K562 (cell line): ENCODE measurements around the gene ECM1. TPM values are rescaled to one million over a fixed set of nuclear protein-coding genes. Genes with fewer than 3 reads are reported as not detected.

ENCODE experiments used
- BRF1 ChIP-seq: IDR thresholded peaks from 3 replicates; pipeline ENCODE4 v1.6.1; 2011; ENCODE audit warnings: borderline replicate concordance, mild to moderate bottlenecking; ENCODE audit not compliant: insufficient read length; ENCODE audit errors: extremely low read depth
- CBFA2T3 ChIP-seq: fragments of 450-650 bp; IDR thresholded peaks from 2 replicates; pipeline ENCODE4 v1.6.1; 2017
- CREB1 ChIP-seq, 2 experiments: sonication (generic) in 1 of 2; formaldehyde crosslinking in 1 of 2; IDR thresholded peaks; 2 replicates each; pipeline versions ENCODE4 v1.6.1 to v1.8.0; 2012 to 2022; ENCODE audit warnings: inconsistent platforms in 1 of 2, mild to moderate bottlenecking in 1 of 2, missing genetic modification reagents in 1 of 2, moderate library complexity in 1 of 2
- DLX4 ChIP-seq: fragments of 250-450 bp; sonication (Bioruptor Pico); IDR thresholded peaks from 2 replicates; pipeline ENCODE4 v1.6.1; 2021; ENCODE audit warnings: mild to moderate bottlenecking
- EGR1 ChIP-seq: fragments of 450-650 bp; conservative IDR thresholded peaks from 2 replicates; pipeline ENCODE4 v1.6.1; 2017; ENCODE audit warnings: mild to moderate bottlenecking
- ELF2 ChIP-seq: fragments of 250-450 bp; sonication (Bioruptor Pico); IDR thresholded peaks from 2 replicates; pipeline ENCODE4 v1.5.0; 2021; ENCODE audit warnings: mild to moderate bottlenecking
- EP300 ChIP-seq: IDR thresholded peaks from 2 replicates; pipeline ENCODE4 v1.6.1; 2012; ENCODE audit warnings: low read length, improper control_type of control experiment
- ETS2 ChIP-seq: IDR thresholded peaks from 2 replicates; pipeline ENCODE4 v1.6.1; 2016; ENCODE audit warnings: borderline replicate concordance, missing genetic modification characterization, mild to moderate bottlenecking, moderate library complexity, missing compliant biosample characterization; ENCODE audit not compliant: poor library complexity, severe bottlenecking
- FIP1L1 ChIP-seq: fragments of 200-400 bp; formaldehyde crosslinking; IDR thresholded peaks from 2 replicates; pipeline ENCODE4 v1.6.1; 2018; ENCODE audit warnings: mild to moderate bottlenecking, low read depth, low read length; ENCODE audit not compliant: poor library complexity, severe bottlenecking
- ILK ChIP-seq: fragments of 450-650 bp; IDR thresholded peaks from 2 replicates; pipeline ENCODE4 v1.6.1; 2016; ENCODE audit warnings: missing genetic modification characterization, low read depth, mild to moderate bottlenecking, missing compliant biosample characterization, moderate library complexity, borderline replicate concordance
- KLF13 ChIP-seq: fragments of 450-650 bp; IDR thresholded peaks from 2 replicates; pipeline ENCODE4 v1.6.1; 2016; ENCODE audit warnings: missing genetic modification characterization, low read depth, mild to moderate bottlenecking, missing compliant biosample characterization, moderate library complexity, borderline replicate concordance
- MAZ ChIP-seq, 2 experiments: fragments of 450-650 bp in 1 of 2; sonication (generic) in 1 of 2; formaldehyde crosslinking; IDR thresholded peaks in 1 of 2; conservative IDR thresholded peaks in 1 of 2; 2 replicates each; pipeline versions ENCODE4 v1.4.0 to v1.5.0; 2020; ENCODE audit warnings: mild to moderate bottlenecking in 1 of 2, missing genetic modification reagents in 1 of 2
- NRF1 ChIP-seq, 2 experiments: fragments of 450-650 bp; IDR thresholded peaks in 1 of 2; conservative IDR thresholded peaks in 1 of 2; 2 replicates each; pipeline ENCODE4 v1.6.1; 2014; ENCODE audit warnings: mild to moderate bottlenecking in 2 of 2
- PHB ChIP-seq: fragments of 250-450 bp; sonication (Bioruptor Pico); IDR thresholded peaks from 2 replicates; pipeline ENCODE4 v1.5.0; 2021
- TFAM ChIP-seq: fragments of 250-450 bp; sonication (Bioruptor Pico); conservative IDR thresholded peaks from 2 replicates; pipeline ENCODE4 v1.5.0; 2021; ENCODE audit warnings: mild to moderate bottlenecking, moderate library complexity
- ZNF316 ChIP-seq: fragments of 450-650 bp; IDR thresholded peaks from 2 replicates; pipeline ENCODE4 v1.6.1; 2016
- ZNF395 ChIP-seq: fragments of 200-800 bp; sonication (Bioruptor generic); IDR thresholded peaks from 2 replicates; pipeline ENCODE4 v1.6.1; 2017; ENCODE audit warnings: missing genetic modification characterization, missing compliant biosample characterization
- ZNF407 ChIP-seq: fragments of 450-650 bp; IDR thresholded peaks from 2 replicates; pipeline ENCODE4 v1.6.1; 2016; ENCODE audit warnings: low read depth
- polyA plus RNA-seq, 8 experiments: library from polyadenylated mRNA; depleted of rRNA in 4 of 8; stranded (reverse) in 5 of 8; unstranded in 3 of 8; fragments of >200 nt; fragmentation: Nextera tagmentation in 2 of 8; fragmentation: Illumina TruSeq in 1 of 8; extraction: Ambion mirVana in 2 of 8; extraction: Trizol in 1 of 8; gene quantifications; 2 replicates each; pipeline versions ENCODE4 v1.2.1 to v1.2.3, GENCODE V29; 2011 to 2014; ENCODE audit warnings: inconsistent platforms in 1 of 8, missing spikeins in 1 of 8
- total RNA-seq, 7 experiments: library from RNA; depleted of rRNA in 6 of 7; stranded (reverse); fragments of >200 nt in 6 of 7; fragmentation: Illumina TruSeq in 2 of 7; extraction: Trizol in 2 of 7; gene quantifications; 2 replicates each; pipeline versions ENCODE4 v1.2.1 to v1.2.3, GENCODE V29; 2011 to 2021; ENCODE audit warnings: low replicate concordance in 1 of 7

Gene ECM1
- total and polyA plus RNA-seq, 9 of the 15 experiments (the other 6 are each of a cell fraction or from before 2014, with no cell fraction given): 6.6 to 52.2 (median 12.8) TPM

- TF ChIP-seq KLF13 (0 out of 2 replicates have a peak, but pooled peaks have one; percentile 26), CBFA2T3 (no peak), BRF1 (no peak), ZNF407 (no peak), NRF1 (conservative IDR thresholded peaks at IDR 0.05 in 1 of 2, IDR thresholded peaks at IDR 0.05 in 1 of 2) (peak; percentile 99), ZNF395 (CRISPR knock-in tag) (peak; percentile 24), CREB1 (IDR thresholded peaks at IDR 0.05) (no peak), CREB1 (CRISPR knock-in tag; IDR thresholded peaks at IDR 0.05) (no peak), TFAM (no peak), ZNF316 (no peak), ELF2 (CRISPR knock-in tag) (no peak), MAZ (CRISPR knock-in tag; conservative IDR thresholded peaks at IDR 0.05 in 1 of 2, IDR thresholded peaks at IDR 0.05 in 1 of 2) (peak; percentile 50 to 51; a peak in 3 of 4 replicates), EGR1 (peak; percentile 50; the same call in 1 of the 2 replicates), EP300 (no peak), ILK (tag) (no peak), DLX4 (no peak), FIP1L1 (peak; percentile 15), PHB (CRISPR knock-in tag) (no peak), ETS2 (tag) (no peak)
Measured at GRCh38 chr1:150515328-150516049, 7.6 kb downstream of the ECM1 start, which contains the start of gene FALEC (continued).
